GM12875 (cell line): ENCODE results near the gene FOXO6.

ENCODE experiments used
- H3K4me3 ChIP-seq: one replicate; pipeline ENCODE4 v1.5.1; 2011; ENCODE audit warnings: low read depth, low read length, control low read depth
- CTCF ChIP-seq: IDR thresholded peaks from 2 replicates; pipeline ENCODE4 v1.5.1; 2011; ENCODE audit warnings: low read depth, mild to moderate bottlenecking, control low read depth, inconsistent platforms, low read length, moderate library complexity, borderline replicate concordance; ENCODE audit not compliant: insufficient read depth

FOXO6 gene

GRCh38 chr1:41360786-41361494, at the start of gene FOXO6:
TSS of gene FOXO6 (plus strand) at chr1:41361434.
- TF ChIP-seq CTCF, result peak; percentile 36; the same call in 1 of the 2 replicates

GRCh38 chr1:41312991-41313645, 48.1 kb upstream of the FOXO6 start:
- no peak for TF ChIP-seq CTCF

More at GRCh38 chr1:41360786-41361494, at the start of gene FOXO6:
- peak within 1 kb of the TSS; percentile 40 for H3K4me3 ChIP-seq

GRCh38 chr1:41313661-41314131, 47.5 kb upstream of the FOXO6 start:
- peak; percentile 74 for TF ChIP-seq CTCF
- H3K4me3 ChIP-seq, result no peak overlapping the region

More at GRCh38 chr1:41312991-41313645, 48.1 kb upstream of the FOXO6 start:
- no peak overlapping the region for H3K4me3 ChIP-seq

- no peak for TF ChIP-seq CTCF
Observed at GRCh38 chr1:41314376-41315145, 46.7 kb upstream of the FOXO6 start.

GRCh38 chr1:41315146-41315822, 46.0 kb upstream of the FOXO6 start:
- no peak for TF ChIP-seq CTCF

More at GRCh38 chr1:41314376-41315145, 46.7 kb upstream of the FOXO6 start:
- H3K4me3 ChIP-seq, result no peak overlapping the region

GRCh38 chr1:41315871-41316270, 45.4 kb upstream of the FOXO6 start:
- H3K4me3 ChIP-seq, result no peak overlapping the region

More at GRCh38 chr1:41315146-41315822, 46.0 kb upstream of the FOXO6 start:
- H3K4me3 ChIP-seq, result no peak overlapping the region

More at GRCh38 chr1:41315871-41316270, 45.4 kb upstream of the FOXO6 start:
- no peak for TF ChIP-seq CTCF
